Measurements from ENCODE around the gene RPTOR.

RPTOR gene

GRCh38 chr17:80856863-80857755 lies 312.5 kb downstream of the RPTOR start:
- DNase-seq (ENCODE audit: low read depth in 2 of 2, low spot score in 1 of 2): no peak

GRCh38 chr17:80857756-80858171 lies 313.1 kb downstream of the RPTOR start:
- DNase-seq (ENCODE audit: low read depth in 2 of 2, low spot score in 1 of 2): no peak

GRCh38 chr17:80858301-80859001 lies 313.8 kb downstream of the RPTOR start:
- no peak for DNase-seq (ENCODE audit: low read depth in 2 of 2, low spot score in 1 of 2)

- DNase-seq (ENCODE audit: low read depth in 2 of 2, low spot score in 1 of 2): no peak
These were observed 314.6 kb downstream of the RPTOR start for GRCh38 chr17:80859002-80859941.

- no peak for DNase-seq (ENCODE audit: low read depth in 2 of 2, low spot score in 1 of 2)
These were observed 315.5 kb downstream of the RPTOR start for GRCh38 chr17:80860101-80860671.

- no peak for DNase-seq (ENCODE audit: low read depth in 2 of 2, low spot score in 1 of 2)
These were observed 316.2 kb downstream of the RPTOR start for GRCh38 chr17:80860703-80861417.

- DNase-seq (ENCODE audit: low read depth in 2 of 2, low spot score in 1 of 2): no peak
These were observed 316.8 kb downstream of the RPTOR start for GRCh38 chr17:80861418-80861815.

GRCh38 chr17:80861892-80862291 lies 317.3 kb downstream of the RPTOR start:
- peak in 1 of 2 donors; percentile 27 for DNase-seq (ENCODE audit: low read depth in 2 of 2, low spot score in 1 of 2)

GRCh38 chr17:80862481-80862961 lies 317.9 kb downstream of the RPTOR start:
- no peak for DNase-seq (ENCODE audit: low read depth in 2 of 2, low spot score in 1 of 2)

- DNase-seq (ENCODE audit: low read depth in 2 of 2, low spot score in 1 of 2): no peak
These were observed 318.3 kb downstream of the RPTOR start for GRCh38 chr17:80862978-80863377.

GRCh38 chr17:80863626-80864025 lies 319.0 kb downstream of the RPTOR start:
- DNase-seq (ENCODE audit: low read depth in 2 of 2, low spot score in 1 of 2): no peak

GRCh38 chr17:80864751-80865150 lies 320.1 kb downstream of the RPTOR start:
- DNase-seq (ENCODE audit: low read depth in 2 of 2, low spot score in 1 of 2): no peak

GRCh38 chr17:80866050-80866793 lies 321.6 kb downstream of the RPTOR start:
- peak; percentile 30 to 41 for DNase-seq (ENCODE audit: low read depth in 2 of 2, low spot score in 1 of 2)

GRCh38 chr17:80868022-80868609 lies 323.5 kb downstream of the RPTOR start:
- DNase-seq (ENCODE audit: low read depth in 2 of 2, low spot score in 1 of 2): no peak

GRCh38 chr17:80869481-80870145 lies 325.0 kb downstream of the RPTOR start:
- DNase-seq (ENCODE audit: low read depth in 2 of 2, low spot score in 1 of 2): no peak

- no peak for DNase-seq (ENCODE audit: low read depth in 2 of 2, low spot score in 1 of 2)
These were observed 325.8 kb downstream of the RPTOR start for GRCh38 chr17:80870401-80870800.

GRCh38 chr17:80871341-80871740 lies 326.7 kb downstream of the RPTOR start:
- no peak for DNase-seq (ENCODE audit: low read depth in 2 of 2, low spot score in 1 of 2)

GRCh38 chr17:80872001-80872500 lies 327.4 kb downstream of the RPTOR start:
- DNase-seq (ENCODE audit: low read depth in 2 of 2, low spot score in 1 of 2): no peak

Data from stimulated activated CD8-positive, alpha-beta memory T cell treated with anti-CD3 and anti-CD28 coated beads, Interleukin-4, amount 100 ng/mL, for 1 hour (primary cell).